GM18907 (cell line): Measurements from ENCODE around the gene GOLGA8N.

ENCODE experiments used
- ATAC-seq: cut with Tn5 transposase; IDR thresholded peaks from one replicate; pipeline ENCODE4 v1.9.1; 2021; ENCODE audit warnings: mild to moderate bottlenecking, moderate library complexity; ENCODE audit not compliant: unreplicated experiment

GOLGA8N gene

DNA sequence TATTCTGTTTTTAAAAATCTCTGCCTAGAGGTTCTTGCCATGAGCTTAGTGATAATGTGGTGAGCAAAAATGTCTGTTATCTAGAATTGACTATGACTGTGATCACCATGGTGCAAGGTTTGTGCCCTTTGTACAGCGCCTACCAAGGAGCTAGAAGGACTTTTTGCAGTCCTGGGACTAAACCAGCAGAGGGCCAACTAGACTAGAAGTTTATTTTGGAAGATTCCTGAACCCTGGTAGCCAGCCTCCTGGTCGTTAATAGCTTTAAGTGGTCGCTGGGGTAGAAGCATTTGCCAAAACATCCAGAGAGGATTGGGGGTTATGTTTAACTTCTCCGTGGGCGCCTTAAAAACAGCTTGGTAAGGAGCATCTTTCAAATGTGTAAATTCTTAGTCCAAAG is 56.1 kb downstream of the GOLGA8N start:
- ATAC-seq = no peak

DNA sequence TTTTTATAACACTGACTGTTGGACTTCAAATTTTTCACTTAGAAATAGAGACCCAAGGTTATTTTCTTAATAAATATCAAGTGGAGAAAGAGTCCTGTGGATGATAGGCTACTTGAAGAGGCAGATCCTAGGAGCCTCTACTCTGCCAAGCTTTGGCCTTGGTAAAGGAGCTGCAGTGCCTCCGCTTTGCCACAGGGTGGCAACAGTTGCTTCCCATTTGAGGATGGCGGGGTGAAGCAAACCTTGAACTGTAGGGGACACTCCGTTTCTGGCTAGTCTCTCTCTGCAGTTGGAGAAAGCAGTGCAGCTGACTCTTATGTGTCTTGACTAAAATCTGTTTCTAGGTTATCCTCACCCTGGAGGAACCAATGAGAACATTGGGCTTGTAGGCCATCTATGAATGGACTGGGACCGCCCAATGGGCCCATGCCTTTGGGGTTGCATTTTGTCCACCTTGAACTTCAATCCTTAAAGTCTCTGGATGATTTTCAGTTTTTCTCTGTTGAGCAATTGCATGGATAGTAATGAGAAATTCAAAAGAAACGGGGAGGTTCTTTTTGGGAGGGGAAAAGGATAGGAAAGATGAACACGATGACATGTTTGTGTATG is 58.1 kb downstream of the GOLGA8N start:
- peak; percentile 73 for ATAC-seq

DNA sequence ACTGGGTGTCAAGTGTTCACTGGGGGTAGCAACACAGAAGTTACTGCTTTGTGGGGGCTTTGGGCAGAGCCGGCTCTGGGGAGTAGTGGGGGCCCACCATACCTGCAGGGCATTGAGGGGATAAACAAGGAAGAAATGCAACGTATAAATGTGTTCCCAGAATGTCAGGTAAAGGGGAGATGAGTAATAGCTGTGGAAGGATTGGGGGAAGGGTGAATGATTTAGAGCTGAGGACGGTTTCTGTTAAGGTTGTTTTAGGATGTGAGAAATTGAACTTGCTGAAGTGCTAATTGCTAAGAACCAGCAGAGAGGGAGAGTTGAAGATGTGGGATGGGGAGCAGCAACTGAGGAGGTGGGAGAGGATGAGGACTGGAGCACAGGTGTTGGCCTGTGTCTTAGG is 58.9 kb downstream of the GOLGA8N start:
- ATAC-seq = no peak

DNA sequence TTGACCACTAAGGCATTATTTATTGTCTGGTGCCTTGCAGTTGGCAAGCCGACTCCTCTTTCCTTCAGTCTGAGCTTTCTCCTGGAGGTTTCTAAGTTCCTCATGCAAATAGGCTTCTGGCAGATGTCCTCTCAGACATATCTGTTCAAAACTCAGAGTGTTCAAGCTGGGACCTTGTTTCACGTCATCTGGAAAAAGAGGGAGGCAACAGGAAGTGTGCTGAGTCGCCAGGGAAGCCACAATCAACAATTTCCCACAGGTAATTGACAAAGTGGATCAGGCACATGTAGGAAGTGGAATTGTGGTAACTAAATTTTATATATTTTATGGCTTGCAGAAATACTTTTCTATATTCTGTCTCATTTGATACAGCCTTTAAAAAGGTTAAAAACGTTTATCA is 62.8 kb downstream of the GOLGA8N start:
- no peak for ATAC-seq

DNA sequence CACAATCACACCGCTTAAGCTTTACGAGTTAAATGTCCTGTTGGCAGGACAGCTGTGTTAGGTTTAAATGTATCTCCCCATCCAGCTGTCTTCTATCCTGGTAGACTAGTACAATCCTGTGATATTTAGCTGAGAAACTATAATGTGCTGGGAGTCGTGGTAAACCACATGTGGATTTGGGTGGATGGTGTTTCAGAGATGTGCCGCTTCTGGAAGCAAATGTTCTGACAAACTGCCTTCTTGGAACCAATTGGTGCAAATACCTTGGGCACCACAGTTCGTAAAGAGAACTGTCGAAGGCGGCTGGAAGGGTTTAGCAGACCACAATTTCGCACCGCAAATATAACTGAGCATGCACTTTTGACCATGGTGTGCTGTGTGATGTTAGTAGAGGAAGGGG is 63.2 kb downstream of the GOLGA8N start:
- no peak for ATAC-seq
